Peyer's patch (tissue), 4 donors: Measurements from ENCODE around the gene LDLRAD3. TPM values are rescaled to one million over a fixed set of nuclear protein-coding genes. Genes with fewer than 3 reads are reported as not detected.

Source experiments
- small RNA-seq, 2 donors: library from RNA; depleted of rRNA; stranded (forward); fragments of <200 nt; gene quantifications; one replicate each; pipeline ENCODE3, GENCODE V24; 2016
- total RNA-seq, 4 donors: library from RNA; depleted of rRNA; stranded (reverse); fragments of >200 nt; gene quantifications; one replicate each; pipeline ENCODE4 v1.1.0, GENCODE V29; 2016

LDLRAD3 gene
- total RNA-seq, 4 donors from 2014 or later, result 1.2 to 14.0 (median 4.8) TPM

Small RNAs within 50 kb of the gene (small RNA-seq; reads per million reads assigned to genes)
- gene MIR3973, result 0 reads per million in 2 donors
